Stimulated activated CD4-positive, alpha-beta T cell treated with anti-CD3 and anti-CD28 coated beads, TNF-alpha, amount 100 ng/mL, for 48 hours (primary cell): Measurements from ENCODE around the gene FERMT3.

Experiments
- DNase-seq, 3 donors: peaks; one replicate each; pipeline ENCODE4 v3.0.0-alpha.2; 2020; ENCODE audit warnings: low read depth in 3 of 3

The FERMT3 gene

DNA sequence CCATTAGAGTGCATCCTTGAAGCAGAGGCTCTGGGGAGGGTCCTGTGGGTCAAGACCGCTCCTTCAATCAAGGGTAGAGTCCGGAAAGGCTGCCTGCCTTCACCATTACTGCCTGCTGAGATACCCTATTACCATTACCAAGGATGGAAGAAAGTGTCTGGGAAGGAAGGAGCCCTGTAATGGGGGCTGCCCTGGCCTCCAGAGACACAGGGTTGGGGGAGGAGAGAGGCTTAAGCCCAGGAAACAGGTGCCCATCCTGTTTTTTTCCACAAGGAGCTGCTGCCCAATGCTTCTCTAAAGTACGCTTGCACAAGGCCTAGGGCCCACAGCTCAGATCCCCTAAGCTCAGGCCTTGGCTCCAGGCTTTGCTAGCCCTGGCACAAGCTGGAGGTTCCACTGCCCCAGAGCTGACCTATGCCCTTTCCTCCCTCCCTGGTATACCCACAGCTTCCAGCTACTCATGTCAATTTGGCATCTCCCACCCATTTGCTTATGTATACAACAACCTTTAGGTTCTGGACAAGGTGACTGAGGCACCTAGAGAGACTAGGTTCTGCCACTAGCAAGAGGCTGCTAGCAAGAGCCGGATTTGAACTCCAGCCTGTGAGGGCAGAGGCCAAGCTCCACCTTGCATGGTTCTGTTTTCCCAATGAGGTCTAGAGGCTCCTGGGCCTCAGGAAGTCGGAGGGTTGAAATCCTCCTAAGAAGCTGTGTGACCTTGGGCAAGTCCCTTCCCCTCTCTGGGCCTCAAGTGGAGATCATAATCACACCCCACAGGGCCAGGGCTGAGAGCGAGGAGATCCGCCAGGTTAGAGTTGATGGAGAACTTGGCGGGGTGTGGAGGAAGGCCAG, 43.3 kb downstream of the FERMT3 start:
- DNase-seq: no peak

- DNase-seq: no peak
Observed at GRCh38 chr11:64250415-64251015, 44.0 kb downstream of the FERMT3 start.

- DNase-seq: peak in 1 of 3 donors; percentile 54
Observed at GRCh38 chr11:64251016-64251752, 44.7 kb downstream of the FERMT3 start, which contains the start of gene PLCB3. PLCB3 (plus strand) TSS chr11:64251530; CDS start chr11:64251650, 120 bp downstream.

- no peak for DNase-seq
Observed at GRCh38 chr11:64251753-64252002, 45.2 kb downstream of the FERMT3 start.

- DNase-seq: no peak
Observed at GRCh38 chr11:64252003-64252872, 45.7 kb downstream of the FERMT3 start.

DNA sequence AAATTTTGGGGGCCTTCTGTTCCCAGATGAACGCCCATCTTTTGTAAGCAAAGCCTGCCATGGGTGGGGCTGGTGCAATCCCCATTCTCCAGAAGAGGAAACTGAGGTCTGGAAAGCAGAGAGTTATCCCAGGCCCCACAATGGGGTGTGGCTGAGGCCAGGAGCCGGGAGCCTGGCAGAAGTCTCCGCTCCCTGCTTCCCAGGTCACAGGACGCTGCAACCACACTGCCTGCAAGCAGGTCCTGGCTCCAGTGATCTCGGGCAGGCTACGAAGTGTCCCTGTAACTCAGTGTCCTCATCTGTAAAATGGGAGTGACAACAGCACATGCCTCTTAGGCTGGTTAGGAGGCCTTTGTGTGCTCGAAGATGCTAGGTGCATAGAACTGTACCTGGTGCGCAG, 46.5 kb downstream of the FERMT3 start:
- no peak for DNase-seq

DNA sequence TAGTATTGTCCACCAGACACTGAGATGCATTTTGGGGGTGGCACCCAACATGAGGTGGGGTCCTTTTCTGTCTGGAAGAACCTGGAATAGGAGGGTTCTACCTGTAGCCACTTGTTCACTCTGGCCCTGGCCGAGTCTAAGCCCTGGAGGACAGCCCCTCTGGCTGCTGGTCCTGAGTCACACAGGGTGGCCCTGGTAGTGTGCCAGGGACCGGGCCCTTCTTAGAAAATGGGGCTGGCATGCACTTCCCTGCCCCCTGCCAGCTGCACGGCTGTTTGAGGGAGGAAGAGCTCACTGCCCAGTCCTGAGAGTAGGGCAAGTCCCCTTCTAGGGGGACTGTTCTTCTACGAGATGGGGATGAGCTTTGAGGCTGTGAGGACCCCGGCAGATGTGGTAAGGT, 47.0 kb downstream of the FERMT3 start:
- no peak for DNase-seq

GRCh38 chr11:64254326-64254725, 47.8 kb downstream of the FERMT3 start:
- DNase-seq: no peak

DNA sequence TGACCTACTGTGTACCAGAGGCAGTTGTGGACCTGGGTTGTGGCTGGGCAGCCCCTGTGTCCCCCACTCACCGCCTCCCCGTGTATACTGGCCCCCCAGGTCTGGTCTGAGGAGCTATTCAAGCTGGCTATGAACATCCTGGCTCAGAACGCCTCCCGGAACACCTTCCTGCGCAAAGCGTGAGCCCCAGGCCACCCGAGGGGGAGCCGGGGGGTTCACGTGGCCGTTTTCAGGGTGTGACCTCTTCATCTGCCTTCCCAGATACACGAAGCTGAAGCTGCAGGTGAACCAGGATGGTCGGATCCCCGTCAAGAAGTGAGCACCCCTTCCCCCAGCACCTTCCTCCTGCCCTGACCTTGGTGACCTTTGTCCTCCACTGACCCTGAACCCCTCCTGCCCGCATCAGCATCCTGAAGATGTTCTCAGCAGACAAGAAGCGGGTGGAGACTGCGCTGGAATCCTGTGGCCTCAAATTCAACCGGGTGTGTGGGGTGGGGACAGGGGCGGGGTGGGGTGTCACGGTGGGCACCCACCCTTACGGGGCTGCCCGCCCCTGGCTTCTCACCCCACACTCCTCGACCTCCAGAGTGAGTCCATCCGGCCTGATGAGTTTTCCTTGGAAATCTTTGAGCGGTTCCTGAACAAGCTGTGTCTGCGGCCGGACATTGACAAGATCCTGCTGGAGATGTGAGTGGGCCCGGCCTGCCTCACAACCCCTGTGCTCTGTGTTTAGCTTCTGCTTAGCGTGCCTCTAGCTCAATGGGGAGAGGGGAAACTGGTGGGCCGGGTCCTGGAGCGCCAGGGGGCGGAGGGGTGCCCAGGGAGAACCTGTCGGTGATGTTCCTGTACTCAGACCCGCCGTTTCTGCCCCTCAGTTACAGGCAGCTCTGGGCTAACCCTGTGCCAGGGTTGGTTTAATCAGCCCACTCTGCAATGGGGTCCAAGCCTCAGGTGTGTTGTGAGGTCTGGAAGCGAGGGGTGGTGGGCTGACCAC, 48.9 kb downstream of the FERMT3 start:
- DNase-seq: no peak

DNA sequence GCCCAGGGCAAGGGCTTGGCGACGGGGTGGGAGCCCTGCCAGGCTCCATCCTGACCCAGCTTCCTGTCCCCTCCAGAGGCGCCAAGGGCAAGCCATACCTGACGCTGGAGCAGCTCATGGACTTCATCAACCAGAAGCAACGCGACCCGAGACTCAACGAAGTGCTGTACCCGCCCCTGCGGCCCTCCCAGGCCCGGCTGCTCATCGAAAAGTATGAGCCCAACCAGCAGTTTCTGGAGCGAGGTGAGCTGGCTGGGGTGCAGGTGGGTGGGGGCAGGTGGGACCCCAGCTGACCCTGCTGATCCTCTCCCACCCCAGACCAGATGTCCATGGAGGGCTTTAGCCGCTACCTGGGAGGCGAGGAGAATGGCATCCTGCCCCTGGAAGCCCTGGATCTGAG, 49.8 kb downstream of the FERMT3 start:
- DNase-seq: no peak

- DNase-seq: no peak
Observed at GRCh38 chr11:64258356-64258755, 51.8 kb downstream of the FERMT3 start.

DNA sequence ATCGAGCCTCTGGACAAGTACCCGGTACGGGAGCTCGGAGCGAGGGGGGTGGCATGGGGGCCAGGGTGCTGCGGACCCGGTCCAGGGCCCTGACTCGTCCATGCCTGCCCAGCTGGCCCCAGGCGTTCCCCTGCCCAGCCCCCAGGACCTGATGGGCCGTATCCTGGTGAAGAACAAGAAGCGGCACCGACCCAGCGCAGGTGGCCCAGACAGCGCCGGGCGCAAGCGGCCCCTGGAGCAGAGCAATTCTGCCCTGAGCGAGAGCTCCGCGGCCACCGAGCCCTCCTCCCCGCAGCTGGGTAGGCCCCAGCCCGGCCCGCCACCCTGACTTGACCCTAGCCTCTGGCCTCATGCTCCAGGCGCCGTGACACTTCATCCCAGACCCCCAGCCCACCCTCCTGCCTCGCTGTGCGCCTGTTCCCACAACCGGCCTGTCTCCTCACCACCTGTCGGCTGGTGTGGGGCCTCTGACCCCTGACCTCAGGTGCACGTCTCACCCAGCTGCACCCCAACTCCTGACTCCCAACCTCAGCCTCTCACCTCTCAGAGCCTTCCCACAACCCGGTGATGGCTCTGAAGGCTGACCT, 52.5 kb downstream of the FERMT3 start:
- no peak for DNase-seq

DNA sequence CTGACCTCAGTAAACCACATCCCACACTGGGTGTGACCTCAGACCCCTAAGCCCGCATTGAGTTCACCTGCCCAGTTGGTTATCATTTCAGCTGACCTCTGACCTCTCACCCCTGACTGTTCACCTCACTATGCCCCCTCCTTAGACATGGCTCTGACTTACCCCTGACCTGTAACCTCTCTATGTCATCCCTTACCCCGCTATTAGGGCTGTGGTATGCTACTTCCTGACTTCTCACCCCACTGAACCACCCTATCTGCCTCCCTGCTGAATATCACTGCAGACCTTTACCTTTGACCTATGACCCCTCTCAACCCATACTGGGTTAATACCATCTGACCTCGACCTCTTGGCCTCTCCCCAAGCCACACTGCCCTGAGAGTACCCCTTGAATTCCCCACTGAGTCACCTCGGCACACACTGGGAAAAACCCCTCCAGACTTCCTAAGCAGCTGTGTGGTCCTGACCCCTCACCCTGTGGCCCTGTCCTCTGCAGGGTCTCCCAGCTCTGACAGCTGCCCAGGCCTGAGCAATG, 53.1 kb downstream of the FERMT3 start:
- no peak for DNase-seq

- DNase-seq: no peak
Observed at GRCh38 chr11:64260147-64260708, 53.7 kb downstream of the FERMT3 start.

- DNase-seq: no peak
Observed at GRCh38 chr11:64261556-64262080, 55.1 kb downstream of the FERMT3 start.

- no peak for DNase-seq
Observed at GRCh38 chr11:64262271-64263002, 55.9 kb downstream of the FERMT3 start.

- DNase-seq: no peak
Observed at GRCh38 chr11:64263021-64263946, 56.8 kb downstream of the FERMT3 start.

DNA sequence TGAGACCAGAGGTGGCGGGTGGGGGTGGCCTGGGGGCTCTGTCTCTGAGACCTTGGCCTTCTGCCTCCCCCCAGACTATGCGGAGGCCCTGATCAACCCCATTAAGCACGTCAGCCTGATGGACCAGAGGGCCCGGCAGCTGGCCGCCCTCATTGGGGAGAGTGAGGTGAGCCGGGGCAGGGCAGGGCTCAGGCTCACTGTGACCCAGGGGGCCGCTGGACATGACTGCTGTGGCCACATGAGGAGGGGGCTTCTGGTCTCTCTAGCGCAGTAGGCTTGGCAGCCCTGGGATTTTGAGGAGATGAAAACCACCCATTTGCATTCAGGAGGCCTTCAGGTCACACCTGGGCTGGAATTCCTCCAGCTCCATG, 57.4 kb downstream of the FERMT3 start:
- DNase-seq: no peak
